Measurements from ENCODE around the gene DLL4.

The DLL4 gene

DNA sequence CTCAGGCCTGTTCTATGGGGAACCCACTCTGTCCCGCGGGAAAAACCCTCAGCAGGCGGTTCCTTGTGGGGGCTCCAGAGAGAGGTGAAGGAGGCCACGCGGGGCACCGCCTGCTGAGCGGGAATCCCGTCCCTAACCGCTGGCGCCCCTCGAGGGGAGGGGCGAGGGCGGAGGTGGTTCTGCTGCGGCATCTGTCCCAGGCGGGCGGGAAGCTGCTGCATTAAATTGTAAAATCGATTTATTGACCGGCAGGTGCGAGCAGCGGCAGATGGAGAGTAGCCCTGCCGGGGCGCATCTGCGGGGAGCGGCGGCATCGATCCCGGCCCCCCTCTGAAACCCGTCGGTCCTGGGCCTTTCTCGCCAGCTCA is 3.7 kb upstream of the DLL4 start:
- DNase-seq, result no peak
- peaks cover 0 to 47% (median 46%) of the 10 kb centered on the region in 4 donors for H3K4me1 ChIP-seq
- H3K36me3 ChIP-seq, result no peaks in the 10 kb centered on the region
- H3K27me3 ChIP-seq, result peaks cover 0 to 49% of the 10 kb centered on the region in 2 donors
- no peak for TF ChIP-seq CTCF (IDR thresholded peaks at IDR 0.05)
- H3K27ac ChIP-seq, result no peak overlapping the region
- no peak overlapping the region for H3K4me3 ChIP-seq
- H3K9me3 ChIP-seq, result no peaks in the 10 kb centered on the region
- intact Hi-C loops (cut with DNase I; ENCODE audit: low total_unique reads), result no loop called here

GRCh38 chr15:40925863-40926658 is 3.1 kb upstream of the DLL4 start:
- Histone ChIP-seq H3K27me3 (peaks cover 0 to 55% of the 10 kb centered on the region in 2 donors), H3K4me3 (peak overlapping the region in 1 of 2 donors; percentile 37), H3K36me3 (no peaks in the 10 kb centered on the region), H3K4me1 (peaks cover 0 to 53% (median 51%) of the 10 kb centered on the region in 4 donors), H3K9me3 (no peaks in the 10 kb centered on the region), H3K27ac (no peak overlapping the region)
- DNase-seq, result no peak
- no peak for TF ChIP-seq CTCF (IDR thresholded peaks at IDR 0.05)
- intact Hi-C loops (cut with DNase I; ENCODE audit: low total_unique reads), result no loop called here

- no peak for DNase-seq
- no peaks in the 10 kb centered on the region for H3K36me3 ChIP-seq
- H3K4me1 ChIP-seq, result peaks cover 0 to 58% (median 54%) of the 10 kb centered on the region in 4 donors
- no peak overlapping the region for H3K4me3 ChIP-seq
- intact Hi-C loops (cut with DNase I; ENCODE audit: low total_unique reads), result no loop called here
- no peak overlapping the region for H3K27ac ChIP-seq
- TF ChIP-seq CTCF (IDR thresholded peaks at IDR 0.05), result no peak
- H3K9me3 ChIP-seq, result no peaks in the 10 kb centered on the region
- H3K27me3 ChIP-seq, result peaks cover 0 to 63% of the 10 kb centered on the region in 2 donors
These were observed 2.3 kb upstream of the DLL4 start for GRCh38 chr15:40926659-40927494.

DNA sequence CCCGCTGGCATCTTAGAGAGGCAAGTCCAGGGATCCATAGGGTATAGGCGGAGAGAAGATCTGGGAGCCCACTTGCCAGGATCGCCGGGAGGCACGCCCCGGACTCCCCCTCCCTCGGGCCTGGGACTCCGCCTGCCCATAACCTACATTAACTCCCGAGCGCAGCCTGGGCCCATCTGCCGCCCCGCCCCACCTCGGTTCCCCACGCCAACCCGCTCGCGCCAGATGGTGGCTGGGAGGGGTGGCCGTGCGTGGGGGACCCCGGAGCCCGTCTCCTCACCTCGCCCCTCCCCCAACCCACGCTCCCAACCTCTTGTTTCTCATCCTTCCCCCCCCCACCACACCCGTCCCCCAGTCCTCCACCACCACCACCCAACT is 1.7 kb upstream of the DLL4 start:
- H3K27me3 ChIP-seq, result peaks cover 0 to 69% of the 10 kb centered on the region in 2 donors
- no peaks in the 10 kb centered on the region for H3K9me3 ChIP-seq
- H3K4me1 ChIP-seq, result peaks cover 0 to 58% (median 54%) of the 10 kb centered on the region in 4 donors

More for the DNA sequence above, 1.7 kb upstream of the DLL4 start:
- Histone ChIP-seq H3K36me3 (no peaks in the 10 kb centered on the region), H3K27ac (no peak overlapping the region), H3K4me3 (peak overlapping the region; percentile 50 to 66)
- no peak for DNase-seq
- TF ChIP-seq CTCF (IDR thresholded peaks at IDR 0.05), result no peak
- intact Hi-C loops (cut with DNase I; ENCODE audit: low total_unique reads), result no loop called here

All from tibial artery (tissue), 4 donors.